Epithelial cell of proximal tubule (primary cell): Measurements from ENCODE around the gene COL11A2. TPM values are rescaled to one million over a fixed set of nuclear protein-coding genes. Genes with fewer than 3 reads are reported as not detected.

ENCODE experiments used
- DNase-seq: peaks from one replicate; pipeline ENCODE4 v3.0.0-alpha.2; 2011; ENCODE audit warnings: low read depth
- H3K4me3 ChIP-seq: 2 replicates; pipeline ENCODE4 v1.5.1; 2011; ENCODE audit warnings: low read depth, mild to moderate bottlenecking, low read length
- total RNA-seq: library from RNA; depleted of rRNA; stranded (reverse); fragments of >200 nt; gene quantifications from 2 replicates; pipeline ENCODE4 v1.2.3, GENCODE V29; 2015
- TF ChIP-seq, protein P1 (sequence below): conservative IDR thresholded peaks from 2 replicates; pipeline ENCODE4 v1.5.1; 2012; ENCODE audit warnings: low read depth, mild to moderate bottlenecking, low read length

Gene COL11A2
- total RNA-seq, 1 donor from 2014 or later: 0.06 TPM

DNA sequence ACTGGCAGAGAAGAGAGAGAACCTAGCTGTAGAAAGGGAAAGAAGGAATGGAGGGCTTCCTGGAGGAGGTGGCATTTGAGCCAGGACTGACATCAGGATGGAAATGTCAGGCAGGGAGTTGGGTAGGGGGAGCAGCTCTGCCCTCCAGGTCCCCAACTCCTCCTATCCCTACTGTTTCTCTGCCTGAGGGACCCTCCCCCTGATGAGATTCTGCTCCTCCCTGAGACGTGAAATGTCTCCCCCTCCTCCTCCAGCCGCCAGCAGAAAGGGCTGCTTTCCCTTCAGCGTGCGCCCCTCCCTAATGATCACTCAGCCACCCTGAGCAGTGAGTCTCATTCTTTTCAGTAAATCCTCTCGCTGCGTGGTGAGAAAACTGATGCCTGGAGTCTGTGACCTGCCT lies 75.8 kb downstream of the COL11A2 start:
- TF ChIP-seq, protein P1, sequence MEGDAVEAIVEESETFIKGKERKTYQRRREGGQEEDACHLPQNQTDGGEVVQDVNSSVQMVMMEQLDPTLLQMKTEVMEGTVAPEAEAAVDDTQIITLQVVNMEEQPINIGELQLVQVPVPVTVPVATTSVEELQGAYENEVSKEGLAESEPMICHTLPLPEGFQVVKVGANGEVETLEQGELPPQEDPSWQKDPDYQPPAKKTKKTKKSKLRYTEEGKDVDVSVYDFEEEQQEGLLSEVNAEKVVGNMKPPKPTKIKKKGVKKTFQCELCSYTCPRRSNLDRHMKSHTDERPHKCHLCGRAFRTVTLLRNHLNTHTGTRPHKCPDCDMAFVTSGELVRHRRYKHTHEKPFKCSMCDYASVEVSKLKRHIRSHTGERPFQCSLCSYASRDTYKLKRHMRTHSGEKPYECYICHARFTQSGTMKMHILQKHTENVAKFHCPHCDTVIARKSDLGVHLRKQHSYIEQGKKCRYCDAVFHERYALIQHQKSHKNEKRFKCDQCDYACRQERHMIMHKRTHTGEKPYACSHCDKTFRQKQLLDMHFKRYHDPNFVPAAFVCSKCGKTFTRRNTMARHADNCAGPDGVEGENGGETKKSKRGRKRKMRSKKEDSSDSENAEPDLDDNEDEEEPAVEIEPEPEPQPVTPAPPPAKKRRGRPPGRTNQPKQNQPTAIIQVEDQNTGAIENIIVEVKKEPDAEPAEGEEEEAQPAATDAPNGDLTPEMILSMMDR: no peak
- DNase-seq: no peak
- H3K4me3 ChIP-seq: no peak overlapping the region

DNA sequence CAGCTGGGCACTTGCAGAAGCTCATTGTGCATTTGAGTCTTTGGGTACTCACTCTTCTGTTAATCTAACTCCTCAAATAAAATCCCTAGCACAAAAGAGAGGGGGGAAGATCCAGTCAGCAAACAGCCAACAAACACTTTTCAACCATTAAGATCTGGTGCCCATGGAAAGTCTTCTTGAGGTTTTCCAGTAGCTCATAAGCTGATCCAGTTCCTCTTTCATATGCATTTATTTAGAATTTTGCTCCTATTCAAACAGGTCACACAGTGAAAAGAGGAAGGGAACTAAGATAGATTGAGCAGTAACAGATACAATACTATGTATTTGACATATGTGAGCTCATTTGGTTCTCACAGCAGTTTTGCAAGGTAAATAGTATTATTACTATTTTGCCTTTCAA lies 77.9 kb downstream of the COL11A2 start:
- TF ChIP-seq, protein P1: no peak
- H3K4me3 ChIP-seq: no peak overlapping the region
- DNase-seq: no peak

DNA sequence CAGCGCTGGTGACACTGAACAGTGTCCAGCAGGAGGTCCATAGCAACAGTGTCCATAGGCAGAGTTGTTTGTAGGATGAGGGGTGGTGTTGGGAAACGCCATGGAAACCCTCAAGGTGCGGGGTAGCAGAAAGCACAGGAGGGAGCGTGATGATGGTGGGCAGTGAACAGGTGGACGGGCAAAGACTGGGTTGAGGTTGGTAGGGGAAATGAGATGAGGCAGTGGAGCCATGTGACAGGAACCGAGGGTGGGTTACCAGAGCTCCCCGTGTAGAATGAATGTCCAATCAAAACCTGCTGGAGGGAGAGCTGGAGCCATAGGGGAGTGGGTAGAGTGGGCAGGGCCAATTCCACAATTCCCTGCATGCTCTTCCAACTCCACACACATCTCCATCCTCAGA lies 78.5 kb downstream of the COL11A2 start:
- no peak overlapping the region for H3K4me3 ChIP-seq
- TF ChIP-seq, protein P1: no peak
- no peak for DNase-seq

Other genes starting within 250 kb of the COL11A2 start
- gene HLA-DMA, start 239.4 kb downstream of the COL11A2 start, total RNA-seq: 0.65 and 2.0 TPM in 2 replicates
- gene BRD2, start 223.9 kb downstream of the COL11A2 start, total RNA-seq: 128 and 140 TPM in 2 replicates
- 1.6 TPM in 1 of 2 replicates, not detected in the other for gene HLA-DOA, start 182.9 kb downstream of the COL11A2 start, total RNA-seq
- 6.8 and 7.1 TPM in 2 replicates for gene HLA-DPA1, start 118.8 kb downstream of the COL11A2 start, total RNA-seq
- 49.4 and 52.3 TPM in 2 replicates for gene HLA-DPB1, start 116.5 kb downstream of the COL11A2 start, total RNA-seq
- gene RXRB, start 8.2 kb upstream of the COL11A2 start, total RNA-seq: 15.0 and 15.1 TPM in 2 replicates
- 70.8 and 97.8 TPM in 2 replicates for gene SLC39A7, start 8.4 kb upstream of the COL11A2 start, total RNA-seq
- gene HSD17B8, start 12.2 kb upstream of the COL11A2 start, total RNA-seq: 16.3 and 16.9 TPM in 2 replicates
- gene RING1, start 16.0 kb upstream of the COL11A2 start, total RNA-seq: 11.3 and 17.2 TPM in 2 replicates
- gene VPS52, start 79.4 kb upstream of the COL11A2 start, total RNA-seq: 33.9 and 42.8 TPM in 2 replicates
- gene RPS18, start 79.6 kb upstream of the COL11A2 start, total RNA-seq: 2,737 and 3,799 TPM in 2 replicates
- gene B3GALT4, start 84.7 kb upstream of the COL11A2 start, total RNA-seq: 4.6 and 7.0 TPM in 2 replicates
- 67.9 and 116 TPM in 2 replicates for gene WDR46, start 96.8 kb upstream of the COL11A2 start, total RNA-seq
- gene PFDN6, start 97.1 kb upstream of the COL11A2 start, total RNA-seq: 55.8 and 69.3 TPM in 2 replicates
- gene RGL2, start 106.5 kb upstream of the COL11A2 start, total RNA-seq: 34.0 and 46.8 TPM in 2 replicates
- gene TAPBP, start 121.6 kb upstream of the COL11A2 start, total RNA-seq: 108 and 144 TPM in 2 replicates
- 8.2 and 13.5 TPM in 2 replicates for gene ZBTB22, start 125.3 kb upstream of the COL11A2 start, total RNA-seq
- 52.7 and 58.1 TPM in 2 replicates for gene DAXX, start 130.5 kb upstream of the COL11A2 start, total RNA-seq
- gene KIFC1, start 199.4 kb upstream of the COL11A2 start, total RNA-seq: 117 and 126 TPM in 2 replicates
- 20.7 and 25.4 TPM in 2 replicates for gene PHF1, start 218.5 kb upstream of the COL11A2 start, total RNA-seq
- 206 and 273 TPM in 2 replicates for gene CUTA, start 225.6 kb upstream of the COL11A2 start, total RNA-seq
- gene SYNGAP1, start 227.6 kb upstream of the COL11A2 start, total RNA-seq: 0.87 and 2.3 TPM in 2 replicates